DND-41 (cell line): ENCODE data around the gene DHX29.

ENCODE experiments used
- ATAC-seq: fragments of 200-7000 bp; cut with Tn5 transposase; 3 replicates; pipeline ENCODE4 v1.9.1; 2021; ENCODE audit warnings: low read depth; ENCODE audit not compliant: insufficient read depth
- DNase-seq: peaks from one replicate; pipeline ENCODE4 v3.0.0-alpha.2; 2020
- H2AFZ ChIP-seq: 2 replicates; pipeline ENCODE4 v1.6.0; 2012; ENCODE audit warnings: low read depth, low read length
- H3K27ac ChIP-seq: 2 replicates; pipeline ENCODE4 v1.5.1; 2012; ENCODE audit warnings: low read length, inconsistent platforms
- H3K27me3 ChIP-seq: fragments of 200-600 bp; sonication (generic); 2 replicates; pipeline ENCODE4 v1.6.0; 2012; ENCODE audit warnings: low read length, mild to moderate bottlenecking, inconsistent platforms; ENCODE audit not compliant: insufficient read depth, poor library complexity
- H3K36me3 ChIP-seq: 2 replicates; pipeline ENCODE4 v1.5.1; 2012; ENCODE audit warnings: low read length, inconsistent platforms; ENCODE audit not compliant: insufficient read depth
- H3K4me1 ChIP-seq: 2 replicates; pipeline ENCODE4 v1.5.1; 2012; ENCODE audit warnings: mild to moderate bottlenecking, low read length; ENCODE audit not compliant: insufficient read depth
- H3K4me2 ChIP-seq: 2 replicates; pipeline ENCODE4 v1.6.0; 2012; ENCODE audit warnings: mild to moderate bottlenecking, moderate library complexity, low read length, inconsistent platforms; ENCODE audit not compliant: insufficient read depth
- H3K4me3 ChIP-seq, 2 experiments: fragments of 200-600 bp in 1 of 2; shearing (Covaris generic) in 1 of 2; 2 replicates each; pipeline ENCODE4 v1.5.1; 2012 to 2016; ENCODE audit warnings: inconsistent platforms in 2 of 2, low read length in 2 of 2, mild to moderate bottlenecking in 2 of 2, low read depth in 1 of 2, moderate library complexity in 1 of 2
- H3K79me2 ChIP-seq: 2 replicates; pipeline ENCODE4 v1.6.0; 2012; ENCODE audit warnings: low read length, inconsistent platforms; ENCODE audit not compliant: insufficient read depth
- H3K9ac ChIP-seq: 2 replicates; pipeline ENCODE4 v1.6.0; 2012; ENCODE audit warnings: low read depth, mild to moderate bottlenecking, inconsistent platforms, low read length, moderate library complexity
- H3K9me3 ChIP-seq: 2 replicates; pipeline ENCODE4 v1.5.1; 2012; ENCODE audit warnings: low read length, moderate library complexity, mild to moderate bottlenecking, inconsistent platforms; ENCODE audit not compliant: insufficient read depth, severe bottlenecking
- H4K20me1 ChIP-seq: 2 replicates; pipeline ENCODE4 v1.6.0; 2012; ENCODE audit warnings: low read length; ENCODE audit not compliant: insufficient read depth
- CTCF ChIP-seq: IDR thresholded peaks from 2 replicates; pipeline ENCODE4 v1.5.1; 2012; ENCODE audit warnings: borderline replicate concordance, low read length, moderate library complexity, mild to moderate bottlenecking; ENCODE audit not compliant: poor library complexity, severe bottlenecking; ENCODE audit errors: extremely low read depth
- EZH2 ChIP-seq: IDR thresholded peaks from 3 replicates; pipeline ENCODE4 v1.6.1; 2012; ENCODE audit warnings: borderline replicate concordance, low read depth, mild to moderate bottlenecking, moderate library complexity, low read length, inconsistent platforms; ENCODE audit not compliant: severe bottlenecking

The DHX29 gene

GRCh38 chr5:55306641-55307382 is 682 bp downstream of the DHX29 start:
- peaks cover 12% of the 10 kb centered on the region; the same call in 1 of the 2 replicates for H4K20me1 ChIP-seq
- peaks cover 99% of the 10 kb centered on the region for H3K79me2 ChIP-seq
- H3K36me3 ChIP-seq = peaks cover 17% of the 10 kb centered on the region
- H3K4me2 ChIP-seq = peak overlapping the region; percentile 92
- no peaks in the 10 kb centered on the region for H3K27me3 ChIP-seq
- peak; percentile 13; the same call in 2 of the 3 replicates for ATAC-seq
- no peak for DNase-seq
- no peaks in the 10 kb centered on the region for H3K9me3 ChIP-seq
- peak overlapping the region; percentile 88 to 94 for H3K4me3 ChIP-seq
- H3K27ac ChIP-seq = peak overlapping the region; percentile 96
- TF ChIP-seq EZH2 (no peak), CTCF (no peak)
- peaks cover 61% of the 10 kb centered on the region for H3K4me1 ChIP-seq
- peak overlapping the region; percentile 99 for H2AFZ ChIP-seq
- peak overlapping the region; percentile 96 for H3K9ac ChIP-seq

- H3K4me3 ChIP-seq = peak overlapping the region in 1 of 2 experiments; percentile 88; a peak in 2 of 4 replicates
- no peaks in the 10 kb centered on the region for H3K27me3 ChIP-seq
- H4K20me1 ChIP-seq = 0 out of 2 replicates have a peak, but pooled peaks cover 7% of the 10 kb centered on the region
- H3K79me2 ChIP-seq = peaks cover 97% of the 10 kb centered on the region
- ATAC-seq (no peak), DNase-seq (no peak)
- peak overlapping the region; percentile 92 for H3K4me2 ChIP-seq
- H3K9me3 ChIP-seq = no peaks in the 10 kb centered on the region
- H3K9ac ChIP-seq = peak overlapping the region; percentile 96; the same call in 1 of the 2 replicates
- H3K36me3 ChIP-seq = peaks cover 13% of the 10 kb centered on the region
- H2AFZ ChIP-seq = no peak overlapping the region
- no peak for TF ChIP-seq EZH2
- no peak for TF ChIP-seq CTCF
- no peak overlapping the region for H3K27ac ChIP-seq
- H3K4me1 ChIP-seq = peaks cover 46% of the 10 kb centered on the region
Observed at GRCh38 chr5:55305345-55305744, 2.1 kb downstream of the DHX29 start.

GRCh38 chr5:55304584-55304983 is 2.9 kb downstream of the DHX29 start:
- Histone ChIP-seq H3K9ac (no peak overlapping the region), H3K27me3 (no peaks in the 10 kb centered on the region), H3K36me3 (peaks cover 12% of the 10 kb centered on the region), H4K20me1 (peaks cover 8% of the 10 kb centered on the region; the same call in 1 of the 2 replicates), H3K9me3 (no peaks in the 10 kb centered on the region), H3K4me2 (peak overlapping the region; percentile 92; the same call in 1 of the 2 replicates), H3K4me3 (no peak overlapping the region), H3K79me2 (peaks cover 96% of the 10 kb centered on the region), H3K27ac (no peak overlapping the region), H3K4me1 (peaks cover 38% of the 10 kb centered on the region), H2AFZ (no peak overlapping the region)
- no peak for ATAC-seq
- DNase-seq = no peak
- TF ChIP-seq EZH2 (no peak), CTCF (no peak)
